C1 segment of cervical spinal cord (tissue), 14 donors: Measurements from ENCODE around the gene ERVK3-1.
"Not testable (repeated sequence)": the region's sequence is repeated elsewhere in the genome, so short reads cannot be mapped to it uniquely, and the experiment has no call there.

Source experiments
- DNase-seq, 14 donors: peaks; one replicate each; lab custom pipeline; 2025; lab: John Stamatoyannopoulos, UW

Gene ERVK3-1, protein sequence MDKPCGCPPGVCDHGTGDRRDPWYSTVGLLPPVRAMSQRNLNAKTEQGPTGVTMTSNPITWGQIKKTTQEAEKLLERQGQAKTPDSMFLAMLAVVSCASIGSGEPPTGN

DNA sequence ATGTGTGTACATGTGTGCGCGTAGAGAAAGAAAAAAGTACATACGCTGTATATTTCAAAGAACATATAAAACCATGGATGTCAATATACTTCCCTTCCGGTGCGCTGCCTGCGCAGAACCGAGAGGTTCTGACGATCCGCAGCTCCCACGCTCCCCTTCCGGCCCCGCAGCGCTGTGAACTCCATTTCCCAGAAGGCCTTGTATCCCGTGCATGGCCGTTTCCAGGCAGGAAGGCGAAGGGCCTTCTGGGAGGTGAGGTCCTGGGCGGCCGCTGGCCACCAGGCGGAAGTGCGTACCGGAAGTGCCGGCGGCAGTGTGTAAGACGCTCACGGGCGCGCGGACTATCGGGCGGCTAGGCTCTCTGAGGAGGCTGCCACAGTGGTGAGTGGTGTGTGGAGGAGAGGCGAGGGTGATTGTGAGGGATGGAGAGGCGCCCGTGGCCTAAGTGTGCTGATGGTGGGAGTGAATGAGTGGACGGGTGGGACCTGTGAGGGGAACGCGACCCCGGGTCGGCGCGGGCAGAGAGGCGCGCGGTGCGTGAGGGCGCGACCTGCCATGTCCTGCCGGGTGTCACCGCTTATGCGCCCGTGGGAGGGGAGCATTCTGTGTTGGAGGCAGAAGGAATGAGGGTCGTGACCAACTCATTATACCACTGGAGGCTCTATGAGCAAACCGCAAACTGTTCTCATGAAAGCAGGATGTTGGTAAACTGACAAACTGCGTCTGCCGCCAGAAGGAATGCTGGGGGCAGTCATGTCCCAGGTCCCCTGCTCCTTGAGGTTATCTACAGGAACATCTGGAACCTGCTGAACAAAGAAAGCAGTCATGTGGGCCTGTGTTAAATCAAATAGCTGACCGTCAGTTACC is at the start of gene ERVK3-1:
TSS of gene ERVK3-1 (plus strand) at position 313 of the 867 bp plus-strand sequence. CDS start 6,792 bp downstream, outside the sequence.
- peak; percentile 56 to 97 (median 92) for DNase-seq

DNA sequence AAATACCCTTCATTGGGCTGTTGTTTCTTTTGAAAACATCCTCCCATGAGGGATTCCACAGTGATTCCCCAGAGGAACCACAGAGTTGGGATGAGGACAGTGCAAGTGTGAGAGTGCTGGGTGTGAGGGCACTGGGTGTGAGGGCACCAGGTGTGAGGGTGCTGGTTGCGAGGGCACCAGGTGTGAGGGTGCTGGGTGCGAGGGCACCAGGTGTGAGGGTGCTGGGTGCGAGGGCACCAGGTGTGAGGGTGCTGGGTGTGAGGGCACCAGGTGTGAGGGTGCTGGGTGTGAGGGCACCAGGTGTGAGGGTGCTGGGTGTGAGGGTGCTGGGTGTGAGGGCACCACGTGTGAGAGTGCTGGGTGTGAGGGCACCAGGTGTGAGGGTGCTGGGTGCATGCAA is 46.9 kb upstream of the ERVK3-1 start:
- DNase-seq, result not testable (repeated sequence)

DNA sequence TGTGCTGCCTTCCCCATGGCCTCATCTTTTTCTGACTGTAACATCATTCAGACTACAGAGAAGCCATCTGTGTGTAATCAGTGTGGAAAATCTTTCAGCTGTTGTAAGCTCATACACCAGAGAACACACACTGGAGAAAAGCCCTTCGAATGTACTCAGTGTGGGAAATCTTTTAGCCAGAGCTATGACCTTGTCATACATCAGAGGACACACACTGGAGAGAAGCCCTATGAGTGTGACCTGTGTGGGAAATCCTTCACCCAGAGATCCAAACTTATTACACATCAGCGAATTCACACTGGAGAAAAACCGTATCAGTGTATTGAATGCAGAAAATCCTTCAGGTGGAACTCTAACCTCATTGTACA is 43.6 kb upstream of the ERVK3-1 start:
- DNase-seq, result no peak

DNA sequence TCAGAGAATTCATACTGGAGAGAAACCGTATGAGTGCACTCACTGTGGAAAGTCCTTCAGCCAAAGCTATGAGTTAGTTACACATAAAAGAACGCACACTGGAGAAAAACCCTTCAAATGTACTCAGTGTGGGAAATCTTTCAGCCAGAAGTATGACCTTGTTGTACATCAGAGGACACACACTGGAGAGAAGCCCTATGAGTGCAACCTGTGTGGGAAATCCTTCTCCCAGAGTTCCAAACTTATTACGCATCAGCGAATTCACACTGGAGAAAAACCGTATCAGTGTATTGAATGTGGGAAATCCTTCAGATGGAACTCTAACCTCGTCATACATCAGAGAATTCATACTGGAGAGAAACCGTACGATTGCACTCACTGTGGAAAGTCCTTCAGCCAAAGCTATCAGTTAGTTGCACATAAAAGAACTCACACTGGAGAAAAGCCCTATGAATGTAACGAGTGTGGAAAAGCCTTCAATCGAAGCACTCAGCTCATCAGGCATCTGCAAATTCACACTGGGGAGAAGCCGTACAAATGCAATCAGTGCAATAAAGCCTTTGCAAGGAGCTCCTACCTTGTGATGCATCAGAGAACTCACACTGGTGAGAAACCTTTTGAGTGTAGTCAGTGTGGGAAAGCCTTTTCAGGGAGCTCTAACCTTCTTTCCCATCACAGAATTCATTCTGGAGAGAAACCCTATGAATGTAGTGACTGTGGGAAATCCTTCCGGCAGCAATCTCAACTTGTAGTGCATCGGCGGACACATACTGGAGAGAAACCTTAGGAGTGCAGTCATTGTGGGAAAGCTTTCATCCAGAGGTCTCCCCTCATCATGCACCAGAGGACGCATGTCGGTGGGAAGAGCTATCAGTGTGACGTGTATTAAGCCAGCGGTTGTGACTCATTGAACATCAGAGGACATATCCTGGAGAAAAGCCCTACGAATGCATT is 42.9 kb upstream of the ERVK3-1 start:
- no peak for DNase-seq

DNA sequence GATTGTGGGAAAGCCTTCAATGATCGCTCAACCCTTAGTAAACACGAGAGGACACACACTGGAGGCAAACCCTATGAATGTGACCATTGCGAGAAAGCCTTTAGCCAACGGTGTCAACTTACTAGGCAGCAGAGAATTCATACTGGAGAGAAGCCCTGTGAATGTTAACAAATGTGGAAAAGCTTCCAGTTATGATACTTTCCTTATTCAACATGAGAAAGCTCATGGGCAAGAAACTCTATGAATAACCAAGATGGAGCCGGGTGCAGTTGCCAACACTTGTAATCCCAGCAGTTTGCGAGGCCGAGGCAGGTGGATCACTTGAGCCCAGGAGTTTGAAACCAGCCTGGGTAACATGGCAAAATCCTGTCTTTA is 42.3 kb upstream of the ERVK3-1 start:
- DNase-seq, result no peak

DNA sequence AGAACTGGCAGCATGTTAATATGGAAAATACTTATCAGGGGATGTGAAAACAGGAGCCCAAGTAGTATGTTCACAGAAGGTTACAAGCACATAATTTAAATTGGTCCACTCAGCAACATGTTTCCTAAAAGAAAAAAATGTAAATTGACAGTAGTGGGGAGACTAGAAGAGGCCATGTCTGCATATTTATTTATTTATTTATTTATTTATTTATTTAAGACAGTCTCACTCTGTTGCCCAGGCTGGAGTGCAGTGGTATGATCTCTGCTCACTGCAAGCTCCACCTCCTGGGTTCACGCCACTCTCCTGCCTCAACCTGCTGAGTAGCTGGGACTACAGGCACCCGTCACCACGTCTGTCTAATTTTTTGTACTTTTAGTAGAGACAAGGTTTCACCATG is 40.1 kb upstream of the ERVK3-1 start:
- DNase-seq, result no peak

DNA sequence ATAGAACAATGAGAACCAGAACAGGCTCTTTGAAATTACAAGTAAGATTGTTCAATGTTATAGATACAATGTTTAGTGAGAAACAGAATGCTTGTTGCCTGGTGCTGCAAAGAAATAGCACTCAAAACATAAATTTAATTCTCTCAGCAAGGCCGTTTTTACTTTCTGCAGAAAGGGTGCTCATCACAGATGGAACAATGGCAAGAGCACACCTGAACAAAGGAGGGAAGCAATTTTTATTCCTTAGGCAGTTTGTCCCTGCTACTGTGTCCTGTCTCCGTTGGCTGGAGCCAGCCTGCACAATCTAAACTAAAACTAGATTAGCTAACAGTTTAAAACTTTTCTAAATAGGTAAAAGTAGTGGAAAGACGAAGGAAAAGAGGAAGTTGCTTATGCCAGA is 36.8 kb upstream of the ERVK3-1 start:
- DNase-seq, result no peak

DNA sequence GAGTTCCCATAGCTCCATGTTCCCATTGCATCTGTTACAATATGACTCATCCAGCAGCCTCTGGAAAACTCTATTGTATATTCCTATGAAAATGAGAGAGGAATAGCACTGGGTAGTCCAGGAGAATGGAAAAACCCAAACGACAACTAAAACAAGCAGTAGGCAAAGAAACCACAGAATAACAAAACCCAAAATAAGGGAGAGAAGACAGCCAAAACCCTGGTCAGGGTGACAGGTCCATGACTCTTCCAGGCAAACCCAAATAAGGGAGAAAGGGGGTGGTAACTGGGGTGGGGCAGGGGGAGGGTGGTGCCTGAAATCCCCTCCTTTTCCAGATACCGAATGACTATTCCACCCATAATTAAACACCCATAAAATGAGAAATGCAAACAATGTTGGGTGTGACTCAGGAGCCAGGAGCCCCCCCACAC is 30.4 kb upstream of the ERVK3-1 start:
- DNase-seq, result no peak

DNA sequence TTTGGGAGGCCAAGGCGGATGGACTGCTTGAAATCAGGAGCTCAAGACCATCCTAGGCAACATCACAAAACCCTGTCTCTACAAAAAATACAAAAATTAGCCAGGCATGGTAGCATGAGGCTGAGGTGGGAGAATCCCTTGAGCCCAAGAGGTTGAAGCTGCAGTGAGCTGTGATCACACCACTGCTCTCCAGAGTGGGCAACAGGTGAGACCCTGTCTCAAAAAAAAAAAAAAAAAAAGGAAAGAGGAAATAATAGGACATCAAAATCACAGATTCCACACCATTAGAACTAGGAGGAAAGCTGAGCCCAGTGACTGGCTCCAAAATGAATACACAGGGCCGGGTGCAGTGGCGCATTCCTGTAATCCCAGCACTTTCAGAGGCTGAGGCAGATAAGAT is 29.6 kb upstream of the ERVK3-1 start:
- no peak for DNase-seq

DNA sequence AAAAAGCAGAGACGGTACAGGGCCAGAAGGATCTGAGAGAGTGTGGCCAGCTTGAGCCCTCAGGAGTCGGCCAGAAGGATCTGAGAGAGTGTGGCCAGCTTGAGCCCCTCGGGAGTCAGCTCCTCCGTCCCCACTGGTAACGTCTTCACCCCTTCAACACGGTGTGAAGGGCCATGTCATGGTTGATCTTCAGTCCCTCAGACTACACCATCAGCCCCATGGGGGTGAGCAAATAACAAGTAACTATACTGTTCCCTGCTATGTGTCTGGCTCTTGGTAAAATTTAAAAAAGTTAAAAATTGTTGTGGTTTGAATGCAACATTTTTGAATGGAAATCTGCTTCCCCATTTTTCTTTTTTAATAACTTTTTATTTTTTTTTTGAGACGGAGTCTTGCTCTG is 28.0 kb upstream of the ERVK3-1 start:
- DNase-seq, result no peak

DNA sequence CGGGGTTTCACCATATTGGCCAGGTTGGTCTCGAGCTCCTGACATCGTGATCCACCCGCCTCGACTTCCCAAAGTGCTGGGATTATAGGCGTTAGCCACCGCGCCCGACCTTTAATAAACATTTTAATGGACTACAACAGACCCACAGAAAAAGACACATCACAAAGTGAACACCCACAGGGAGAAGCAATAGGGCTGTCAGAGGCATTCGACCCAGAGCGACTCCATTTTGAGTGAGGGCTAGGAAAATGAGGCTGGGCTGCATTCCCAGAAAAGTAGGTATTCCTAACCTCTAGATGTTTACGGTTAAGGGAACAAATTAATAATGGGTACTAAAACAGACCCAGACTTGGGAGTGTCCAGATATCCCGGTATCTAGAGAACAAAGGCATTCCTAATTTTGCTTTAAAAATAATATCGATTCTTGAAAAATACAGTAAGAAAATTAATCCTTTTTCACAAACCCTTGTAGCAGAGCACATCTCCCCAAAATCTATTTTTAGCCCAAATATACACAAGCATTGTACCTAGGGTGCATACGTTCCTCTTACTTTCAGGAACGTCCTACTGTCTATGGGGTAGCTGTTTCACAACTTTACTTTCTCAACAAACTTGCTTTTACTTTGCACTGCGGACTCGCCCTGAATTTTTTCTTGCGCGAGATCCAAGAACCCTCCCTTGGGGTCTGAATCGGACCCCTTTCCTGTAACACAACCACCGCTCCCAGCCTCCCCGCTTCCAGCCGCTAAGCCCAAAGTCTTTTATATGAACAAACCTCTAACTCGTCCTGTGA is 27.2 kb upstream of the ERVK3-1 start:
- DNase-seq, result no peak

DNA sequence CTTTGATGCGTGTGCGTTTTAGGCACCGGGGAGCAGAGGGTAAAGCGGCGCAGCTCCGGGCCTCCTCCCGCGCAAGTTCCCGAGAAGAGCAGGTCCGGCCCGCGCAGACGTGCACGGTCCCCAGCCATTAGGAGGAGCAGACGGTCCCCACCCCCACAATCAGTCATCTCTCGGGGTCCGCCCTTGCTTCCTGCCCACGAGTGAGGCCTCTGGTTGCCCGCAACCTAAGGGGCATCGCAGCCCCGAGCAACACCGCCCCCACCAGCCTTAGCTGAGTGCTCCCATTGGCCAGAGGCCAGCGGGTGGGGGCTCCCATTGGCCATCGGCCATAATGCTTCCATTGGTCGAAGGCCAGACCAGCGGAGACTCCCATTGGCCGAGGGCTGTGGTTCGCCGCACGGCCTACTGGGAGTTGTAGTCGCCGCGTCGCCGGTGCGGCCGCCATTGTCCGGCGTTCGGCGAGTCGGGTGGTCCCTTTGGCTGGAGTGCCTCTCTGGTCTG is 26.6 kb upstream of the ERVK3-1 start, which contains the start of gene ZNF8:
TSS of gene ZNF8 (plus strand) at position 415 of the 501 bp plus-strand sequence. CDS start 127 bp downstream, outside the sequence.
- DNase-seq, result peak; percentile 79 to 98 (median 95)

DNA sequence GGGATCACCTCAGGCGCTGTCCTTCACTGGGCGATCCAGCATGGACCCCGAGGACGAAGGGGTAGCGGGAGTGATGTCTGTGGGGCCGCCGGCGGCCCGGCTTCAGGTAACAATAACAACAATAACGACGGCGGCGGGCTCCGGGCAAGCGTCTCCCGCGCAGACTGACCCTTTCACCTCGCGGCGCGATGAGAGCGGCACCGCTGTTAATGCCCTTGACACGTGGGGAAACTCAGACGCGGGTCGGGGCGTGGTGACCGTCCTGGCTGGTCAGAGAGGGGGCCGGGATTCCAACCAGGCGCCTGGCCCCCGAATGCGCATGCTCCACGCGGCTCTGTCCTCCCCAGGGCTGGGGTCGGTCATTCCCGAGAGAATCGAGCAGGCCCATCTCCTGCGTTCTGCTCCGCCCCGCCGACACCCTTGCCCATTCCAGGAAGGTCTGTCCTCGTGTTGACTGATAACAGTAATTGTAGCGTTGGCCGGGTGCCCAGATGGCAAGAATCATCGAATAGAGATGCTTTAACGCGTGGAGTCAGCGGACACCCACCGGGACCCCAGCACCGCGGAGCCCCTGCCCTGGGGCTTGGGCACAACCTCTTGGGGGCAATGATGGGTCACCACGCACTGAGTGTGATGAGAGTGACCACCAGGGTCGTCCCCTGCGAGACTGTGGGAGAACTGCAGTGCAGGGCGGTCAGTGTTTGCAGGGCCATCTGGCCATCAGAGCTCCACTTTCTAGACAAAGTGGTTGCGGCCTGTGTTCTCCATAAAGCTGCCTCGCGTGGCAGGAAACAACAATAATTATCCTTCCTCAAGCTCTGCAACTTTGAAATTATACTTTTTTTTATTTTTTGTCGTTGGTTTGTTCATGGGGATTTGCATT is 25.9 kb upstream of the ERVK3-1 start:
- DNase-seq, result peak in 12 of 14 donors; percentile 27 to 87 (median 64)

DNA sequence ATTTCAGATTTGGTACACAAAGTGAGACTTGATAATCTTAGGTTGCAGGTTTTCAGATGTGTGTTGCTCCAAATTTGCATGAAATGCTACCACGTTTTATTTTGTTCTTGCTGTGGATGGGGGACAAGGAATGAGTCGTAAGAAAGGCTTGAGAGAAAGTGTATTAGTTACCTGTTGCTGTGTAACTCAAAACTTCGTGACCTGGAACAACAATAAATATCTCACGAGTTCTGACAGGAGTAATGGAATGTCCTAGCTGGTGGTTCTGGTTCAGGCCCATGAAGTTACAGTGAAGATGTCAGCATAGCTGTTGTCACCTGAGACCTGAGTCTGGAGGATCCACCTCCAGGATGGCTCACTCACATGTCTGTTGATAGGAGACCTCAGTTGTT is 25.3 kb upstream of the ERVK3-1 start:
- DNase-seq, result no peak

DNA sequence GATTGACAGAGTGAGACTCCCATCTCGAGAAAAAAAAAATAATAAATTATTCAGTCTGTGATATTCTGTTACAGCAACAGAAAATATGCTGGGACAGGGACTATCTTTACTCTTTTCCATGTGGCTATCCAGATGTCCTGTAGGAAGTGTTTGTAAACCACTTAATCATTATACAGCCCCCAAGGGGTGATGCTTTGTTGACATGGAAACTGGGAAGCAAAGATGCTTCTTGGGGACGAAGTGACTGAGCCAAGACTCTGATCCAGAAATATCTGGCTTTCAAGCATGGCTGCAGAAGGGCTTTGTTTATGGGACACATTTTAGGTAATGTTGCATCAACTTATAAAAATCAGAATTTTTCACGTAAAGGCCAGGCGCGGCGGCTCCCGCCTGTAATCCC is 21.0 kb upstream of the ERVK3-1 start:
- DNase-seq, result no peak

DNA sequence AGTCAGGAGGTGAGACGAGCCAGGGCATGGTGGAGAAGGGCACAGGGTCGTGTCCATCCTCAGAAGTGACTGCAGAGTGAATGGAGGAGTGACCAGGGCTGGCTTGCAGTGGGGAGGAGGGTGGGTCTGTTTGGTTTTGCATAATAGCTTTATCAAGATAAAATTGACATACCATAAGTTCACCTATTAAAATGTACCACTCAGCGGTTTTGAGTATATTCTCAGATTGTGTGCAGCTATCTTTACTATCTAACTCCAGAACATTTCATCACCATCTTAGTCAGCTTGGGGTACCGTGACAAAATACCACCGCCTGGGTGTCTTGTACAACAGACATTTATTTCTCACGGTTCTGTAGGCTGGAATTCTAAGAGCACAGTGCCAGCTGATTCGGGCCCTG is 13.2 kb upstream of the ERVK3-1 start:
- DNase-seq, result no peak

DNA sequence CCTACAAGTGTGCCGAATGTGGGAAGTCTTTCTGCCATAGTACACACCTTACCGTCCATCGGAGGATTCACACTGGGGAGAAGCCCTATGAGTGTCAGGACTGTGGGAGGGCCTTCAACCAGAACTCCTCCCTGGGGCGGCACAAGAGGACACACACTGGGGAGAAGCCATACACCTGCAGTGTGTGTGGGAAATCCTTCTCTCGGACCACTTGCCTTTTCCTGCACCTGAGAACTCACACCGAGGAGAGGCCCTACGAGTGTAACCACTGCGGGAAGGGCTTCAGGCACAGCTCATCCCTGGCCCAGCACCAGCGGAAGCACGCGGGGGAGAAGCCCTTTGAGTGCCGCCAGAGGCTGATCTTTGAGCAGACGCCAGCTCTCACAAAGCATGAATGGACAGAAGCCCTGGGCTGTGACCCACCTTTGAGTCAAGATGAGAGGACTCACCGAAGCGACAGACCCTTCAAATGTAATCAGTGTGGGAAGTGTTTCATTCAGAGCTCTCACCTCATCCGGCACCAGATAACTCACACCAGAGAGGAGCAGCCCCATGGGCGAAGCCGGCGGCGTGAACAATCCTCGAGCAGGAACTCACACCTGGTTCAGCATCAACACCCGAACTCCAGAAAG is 10.3 kb upstream of the ERVK3-1 start:
- no peak for DNase-seq

DNA sequence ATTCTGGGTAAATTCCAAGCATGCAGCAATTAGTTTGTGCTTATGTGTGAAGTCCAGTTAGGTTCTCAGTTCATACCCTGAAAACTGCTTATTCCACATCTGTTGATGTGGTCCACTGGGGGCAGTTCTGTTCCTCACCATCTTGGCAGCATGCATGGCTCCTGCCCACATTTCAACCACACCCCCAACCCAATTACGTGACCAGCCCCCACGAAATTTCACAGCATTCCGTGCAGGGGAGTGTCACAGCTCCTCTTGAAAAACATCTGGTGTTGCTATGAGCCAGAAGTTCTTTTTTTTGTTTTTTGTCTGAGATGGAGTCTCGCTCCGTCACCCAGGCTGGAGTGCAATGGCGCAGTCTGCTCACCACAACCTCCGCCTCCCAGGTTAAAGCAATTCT is 9.1 kb upstream of the ERVK3-1 start:
- DNase-seq, result no peak

DNA sequence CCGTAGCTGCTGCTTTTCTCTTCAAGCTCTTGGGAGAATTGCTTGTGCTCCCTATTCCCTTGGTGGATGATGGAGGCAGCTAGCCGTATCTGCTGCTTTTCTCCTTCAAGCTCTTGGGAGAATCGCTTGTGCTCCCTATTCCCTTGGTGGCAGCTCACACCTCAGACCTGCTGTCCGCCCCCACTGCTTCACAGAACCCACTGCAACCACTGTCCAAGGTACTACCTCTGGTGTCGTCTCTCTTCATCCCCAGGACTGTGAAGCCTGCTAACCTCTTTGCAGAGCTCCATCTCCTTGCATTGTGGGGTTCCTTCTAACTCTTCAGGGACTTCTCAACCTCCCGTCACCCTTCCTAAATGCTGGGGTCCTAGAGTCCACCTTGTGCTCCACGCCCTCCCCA is 4.6 kb upstream of the ERVK3-1 start:
- no peak for DNase-seq

DNA sequence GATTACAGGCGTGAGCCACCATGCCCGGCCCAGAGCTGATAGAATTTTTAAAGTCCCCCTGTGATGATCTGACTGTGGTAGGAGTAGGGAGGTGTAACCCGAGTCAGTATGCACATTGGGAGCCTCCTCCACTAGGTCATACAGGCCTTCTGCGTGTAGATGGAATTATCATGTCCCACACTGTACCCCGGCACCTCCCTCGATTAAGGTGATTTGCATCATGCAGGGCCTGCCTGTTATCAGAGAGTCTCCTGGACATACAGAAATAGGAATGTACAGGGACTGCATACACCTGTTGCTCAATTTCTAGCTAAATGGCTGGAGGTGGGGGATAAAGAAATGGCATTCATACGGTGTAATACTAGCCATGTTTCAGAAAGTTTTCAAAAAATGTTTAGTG is 922 bp upstream of the ERVK3-1 start:
- DNase-seq, result no peak
